Hematopoietic multipotent progenitor cell treated with erythropoietin and hydrocortisone succinate and interleukin-3 and kit ligand, for 6 days (in vitro differentiated cells): ENCODE results near the gene RBL2.
"Not testable (repeated sequence)": the region's sequence is repeated elsewhere in the genome, so short reads cannot be mapped to it uniquely, and the experiment has no call there.

Source experiments
- DNase-seq: peaks from one replicate; pipeline ENCODE4 v3.0.0-alpha.2; 2015

RBL2 gene

GRCh38 chr16:53539759-53540718, 105.8 kb downstream of the RBL2 start:
- not testable (repeated sequence) for DNase-seq
